ENCODE measurements around the gene ABTB2.
A peak's percentile ranks its signal among the peaks of the same experiment; 100 is the strongest.

ABTB2 gene

DNA sequence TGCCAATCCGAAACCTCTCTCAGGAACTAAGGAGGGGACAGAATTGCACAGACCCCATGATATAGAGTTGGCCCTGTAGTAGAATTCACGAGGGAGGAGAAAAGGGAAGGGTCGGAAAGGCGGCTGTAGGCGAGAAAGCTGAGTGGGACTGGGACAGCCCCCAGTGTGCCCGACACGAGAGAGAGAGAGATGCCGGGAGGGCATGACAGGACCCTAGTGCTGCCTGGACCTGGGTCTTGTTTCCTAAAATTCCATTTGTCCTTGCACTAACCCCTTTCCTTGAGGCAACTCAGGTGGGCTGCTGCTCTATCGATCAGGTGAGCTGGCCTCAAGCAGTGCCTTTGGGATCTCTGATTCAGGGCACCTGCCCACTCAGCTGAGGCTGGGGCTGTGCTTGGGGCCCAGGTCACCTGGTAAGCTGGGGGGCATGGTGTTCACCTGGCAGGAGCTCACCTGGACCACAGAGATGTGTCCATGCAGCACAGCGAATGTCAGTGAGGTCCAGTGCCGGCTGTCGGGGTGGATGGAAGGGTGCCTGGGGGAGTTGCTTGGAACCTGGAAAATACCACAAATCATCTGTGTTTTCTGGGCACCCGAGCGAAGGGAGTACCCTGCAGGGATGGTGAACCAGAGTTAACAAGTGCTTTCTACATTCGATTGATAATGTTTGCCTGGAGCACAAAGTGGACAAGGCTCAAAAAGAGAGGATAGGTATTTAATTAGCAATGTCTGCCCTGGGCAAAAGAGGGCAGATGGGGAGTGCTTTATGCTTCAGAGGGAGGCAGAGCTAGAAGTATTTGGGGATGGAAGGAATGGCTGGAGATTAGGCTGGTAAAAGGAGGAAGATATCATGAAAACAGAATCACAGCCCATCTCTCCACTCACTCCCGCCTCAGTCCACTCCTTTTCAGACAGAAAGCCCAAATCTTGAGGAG is 190.7 kb downstream of the ABTB2 start:
- no peak for DNase-seq (ENCODE audit: low spot score)

DNA sequence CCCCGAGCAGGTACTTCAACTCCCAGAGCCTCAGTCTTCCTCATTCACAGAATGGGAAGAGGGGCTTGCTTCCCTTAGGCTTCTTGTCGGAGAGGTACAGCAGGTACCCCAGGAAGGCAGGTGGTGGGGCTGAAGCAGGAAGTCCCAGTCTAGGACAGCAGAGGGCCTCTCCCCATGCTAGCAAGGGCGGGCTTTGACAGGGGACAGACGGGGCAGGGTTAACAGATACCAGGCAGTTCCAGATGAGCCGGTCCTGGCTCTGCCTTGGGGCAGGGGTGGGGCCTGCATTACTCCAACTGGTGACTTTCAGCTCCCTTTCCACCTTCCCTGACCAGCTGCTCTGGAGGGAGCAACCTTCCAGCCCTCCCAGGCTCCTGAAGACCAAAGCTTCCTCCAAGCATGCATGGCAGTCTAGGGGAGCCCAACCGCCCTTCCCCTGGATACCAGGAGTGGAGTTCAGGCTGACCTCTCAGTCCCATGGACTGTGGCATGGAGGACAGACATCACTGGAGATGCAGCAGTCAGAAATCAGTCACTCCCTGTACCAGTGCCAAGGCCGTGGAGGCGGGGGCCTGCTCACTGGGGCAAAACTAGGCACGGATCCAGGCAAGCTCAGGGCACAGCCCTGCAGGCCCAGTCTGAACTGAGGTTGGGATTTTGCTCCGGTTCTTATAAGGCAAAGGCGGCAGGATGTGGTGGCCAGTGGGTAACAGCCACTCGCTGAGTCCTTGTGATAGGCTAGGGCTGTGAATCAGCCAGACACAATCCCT is 191.8 kb downstream of the ABTB2 start:
- no peak for DNase-seq (ENCODE audit: low spot score)

DNA sequence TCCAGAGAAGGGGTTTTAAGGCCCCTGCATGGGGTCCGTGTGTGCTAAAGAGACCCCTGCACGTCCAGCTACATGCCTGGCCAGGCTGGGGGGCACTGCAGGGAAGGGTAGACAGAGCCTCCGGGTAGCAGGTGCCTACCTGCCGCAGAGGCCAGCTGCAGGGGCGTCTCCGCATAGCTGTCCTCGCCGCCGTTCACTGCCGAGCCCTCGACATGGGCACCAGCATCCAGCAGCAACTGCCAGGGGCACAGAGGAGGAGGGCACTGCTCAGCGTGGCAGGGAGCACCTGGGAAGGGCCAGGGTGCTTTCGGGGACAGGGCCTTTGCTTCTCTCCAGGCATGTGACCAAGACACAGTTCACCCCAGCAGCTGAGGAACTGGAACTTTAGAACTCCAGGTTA is 192.7 kb downstream of the ABTB2 start:
- DNase-seq (ENCODE audit: low spot score), result no peak

DNA sequence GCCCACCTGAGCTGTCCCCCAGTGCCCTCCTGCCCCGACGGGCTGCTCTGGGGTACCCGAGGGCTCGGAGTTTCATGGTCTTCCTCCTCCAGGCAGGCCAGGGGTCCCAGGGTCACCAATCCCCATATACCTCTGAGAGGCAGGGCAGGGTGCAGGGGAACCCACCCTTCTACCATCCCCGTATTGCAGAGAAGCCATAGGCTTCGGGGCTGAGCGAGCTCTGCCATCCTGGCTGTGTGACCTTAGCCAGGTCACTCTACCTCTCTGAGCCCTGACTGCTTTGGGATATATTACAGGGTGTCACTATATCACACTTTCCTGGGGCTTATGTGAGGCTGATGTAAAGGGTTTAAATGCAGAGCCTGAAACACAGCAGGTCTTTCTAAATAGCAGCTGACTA is 195.0 kb downstream of the ABTB2 start:
- DNase-seq (ENCODE audit: low spot score), result no peak

DNA sequence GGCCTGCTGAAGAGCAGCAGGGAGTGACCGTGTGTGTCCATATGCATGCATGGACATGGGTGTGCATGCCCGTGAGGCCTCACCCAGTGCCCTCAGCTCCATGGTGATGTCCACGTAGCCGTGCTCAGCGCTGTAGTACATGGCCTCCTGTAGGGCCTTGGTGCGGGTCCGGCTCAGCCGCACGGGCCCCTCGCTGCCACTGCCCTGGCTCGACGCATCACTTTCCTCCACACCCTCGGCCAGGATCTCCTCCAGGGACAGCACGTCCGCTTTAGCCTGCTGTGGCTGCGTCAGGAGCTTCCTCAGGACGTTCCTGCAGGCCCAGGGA is 195.4 kb downstream of the ABTB2 start:
- DNase-seq (ENCODE audit: low spot score), result no peak

DNA sequence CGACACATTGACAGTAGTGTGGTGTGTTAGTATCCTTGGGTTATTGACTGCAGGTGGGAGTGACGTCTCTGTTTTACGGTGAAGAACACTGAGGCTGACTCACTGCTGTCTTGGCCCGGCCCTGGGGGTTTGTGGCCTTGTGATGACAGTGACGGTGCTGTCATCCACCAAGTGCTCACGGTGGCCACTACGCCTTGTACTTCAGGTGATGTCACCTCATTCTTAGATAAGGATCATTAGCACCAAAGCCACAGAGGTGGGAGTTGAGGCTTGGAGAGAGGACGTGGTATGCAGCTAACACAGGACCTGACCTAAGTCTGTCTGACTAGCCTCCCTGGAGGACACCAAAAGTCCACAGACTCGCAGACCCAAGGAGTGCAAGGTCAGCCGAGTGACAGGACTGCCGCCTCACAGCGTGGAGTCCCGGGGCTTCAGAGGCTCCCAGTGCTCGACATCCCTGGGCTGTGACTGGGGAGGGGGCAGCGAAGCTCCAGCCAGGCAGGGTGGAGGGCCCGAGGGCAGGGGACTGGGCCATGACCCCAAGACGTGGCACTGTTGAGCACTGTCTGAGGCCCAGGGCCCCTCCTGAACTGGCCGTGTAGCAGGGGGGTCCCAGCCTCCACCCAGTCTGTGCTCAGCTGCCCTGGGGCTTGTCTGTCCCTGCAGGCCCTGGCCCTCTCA is 195.9 kb downstream of the ABTB2 start:
- DNase-seq (ENCODE audit: low spot score), result no peak

DNA sequence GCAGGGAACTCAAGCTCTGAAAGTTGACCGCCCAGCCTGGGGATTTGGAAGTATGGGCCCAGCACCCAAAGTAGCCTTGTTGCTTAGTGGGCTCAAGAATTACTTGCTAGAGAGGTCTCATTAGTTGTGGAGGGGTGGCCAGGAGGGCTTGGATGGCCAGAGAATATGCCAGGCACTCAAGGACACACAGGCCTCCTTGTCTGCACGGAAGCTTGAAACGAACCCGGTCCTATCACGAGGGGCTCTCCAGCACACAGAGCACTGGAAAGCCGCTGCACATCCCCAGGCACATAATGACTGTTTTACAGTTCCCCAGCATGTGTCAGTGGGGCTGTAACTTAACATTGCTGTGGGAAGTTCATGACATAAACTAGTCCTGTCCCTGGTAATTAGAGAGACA is 196.4 kb downstream of the ABTB2 start:
- no peak for DNase-seq (ENCODE audit: low spot score)

DNA sequence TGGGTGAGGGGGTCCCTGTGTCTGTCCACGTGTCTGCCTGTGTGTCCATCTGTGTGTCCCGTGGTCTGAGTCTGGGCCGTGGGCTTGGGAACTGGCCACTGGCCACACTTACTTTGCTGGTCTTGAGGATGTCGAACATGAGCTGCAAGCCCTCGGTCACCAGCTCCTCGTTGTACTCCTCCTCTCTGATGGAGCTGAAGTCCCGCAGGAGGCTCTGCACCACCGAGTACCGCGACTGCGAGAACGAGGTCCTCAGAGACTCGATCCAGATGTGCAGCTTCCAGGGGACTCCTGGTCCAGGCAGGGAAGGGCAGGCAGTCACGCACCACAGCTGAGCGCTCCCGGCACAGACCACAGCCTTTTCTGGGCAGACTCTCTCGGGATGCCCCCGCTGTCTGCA is 197.0 kb downstream of the ABTB2 start:
- no peak for DNase-seq (ENCODE audit: low spot score)

DNA sequence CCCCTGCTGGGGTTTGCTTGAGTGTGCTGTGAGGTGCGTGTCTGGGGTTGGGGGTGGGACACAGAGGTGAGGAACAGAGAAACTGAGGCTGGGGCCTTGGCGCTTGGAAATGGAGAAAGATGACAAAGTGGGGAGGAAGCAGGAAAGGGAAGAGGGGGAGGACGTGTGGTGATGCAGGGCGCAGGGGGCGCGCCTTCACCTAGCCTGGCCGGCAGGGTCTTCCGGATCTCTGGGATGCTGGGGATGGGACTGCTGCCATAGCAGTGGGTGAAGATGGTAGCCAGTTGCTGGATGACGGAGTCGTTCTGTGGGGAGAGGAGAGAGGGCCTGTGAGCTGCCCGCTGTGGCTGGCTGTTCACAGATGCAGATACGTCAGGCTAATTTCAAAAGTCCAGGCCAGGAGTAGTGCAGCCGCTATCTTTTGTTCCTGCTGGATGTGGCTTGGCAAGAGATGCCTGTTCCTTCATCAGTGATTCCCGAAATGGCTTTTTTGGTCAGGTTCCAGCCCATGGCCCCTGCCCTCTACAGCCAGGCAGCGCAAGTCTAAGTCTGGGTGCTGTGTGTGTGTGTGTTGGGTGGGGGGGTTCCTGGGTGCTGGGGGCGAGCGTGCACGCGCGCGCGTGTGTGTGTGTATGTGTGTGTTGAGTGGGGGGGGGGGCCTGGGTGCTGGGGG is 197.6 kb downstream of the ABTB2 start:
- no peak for DNase-seq (ENCODE audit: low spot score)

DNA sequence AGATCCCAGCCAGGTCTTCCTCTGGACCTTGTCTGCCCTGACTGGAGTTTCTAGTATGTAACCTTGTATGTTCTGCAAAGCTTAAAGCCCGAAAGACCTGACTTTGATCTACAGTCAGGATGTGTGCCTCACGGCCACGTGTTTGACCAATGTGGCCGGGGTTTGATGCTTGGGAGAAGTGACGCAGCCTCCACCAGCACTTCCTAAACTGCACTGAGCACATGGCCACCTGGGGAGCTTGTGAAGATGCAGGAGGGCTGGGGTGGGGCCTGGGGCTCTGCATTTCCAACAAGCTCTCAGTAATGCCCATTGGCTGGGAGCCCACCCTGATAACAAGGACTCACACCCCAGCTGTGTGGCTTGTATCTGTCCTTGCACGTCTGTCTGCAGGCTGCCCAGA is 199.1 kb downstream of the ABTB2 start:
- no peak for DNase-seq (ENCODE audit: low spot score)

DNA sequence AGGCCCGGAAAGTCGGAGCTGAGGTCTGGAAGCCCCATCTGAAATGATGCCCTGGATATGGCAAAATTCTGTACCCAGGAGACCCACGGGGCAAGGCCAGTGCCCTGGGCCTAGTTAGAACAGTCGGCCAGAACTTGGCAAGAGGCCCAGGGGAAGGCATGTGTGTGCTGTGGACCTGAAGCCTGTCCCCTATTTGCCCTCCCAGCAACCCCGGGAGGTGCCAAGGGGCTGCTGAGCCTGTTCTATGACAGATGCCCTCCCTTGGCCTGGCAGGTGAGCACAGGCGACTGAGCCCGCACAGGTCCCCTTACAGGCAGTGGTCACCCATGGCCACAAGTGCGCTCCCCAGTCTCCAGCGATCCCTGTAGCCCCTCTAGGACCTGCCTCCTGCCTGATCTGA is 200.6 kb downstream of the ABTB2 start:
- no peak for DNase-seq (ENCODE audit: low spot score)

DNA sequence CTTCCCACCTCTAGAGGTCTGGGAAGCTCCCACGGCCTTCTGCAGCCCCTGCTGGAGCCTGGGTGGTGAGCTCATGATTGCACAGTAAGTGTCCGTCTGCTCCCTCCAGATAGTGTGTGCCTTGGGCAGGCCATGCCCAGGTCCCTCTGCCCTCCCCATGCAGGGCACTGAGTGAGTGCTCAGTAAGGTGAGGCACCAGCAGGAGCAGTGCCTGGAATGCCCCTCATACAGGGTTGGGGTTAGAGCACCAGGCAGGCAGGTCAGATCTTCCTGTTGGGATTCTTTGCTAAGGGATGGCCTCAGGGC is 202.1 kb downstream of the ABTB2 start:
- no peak for DNase-seq (ENCODE audit: low spot score)

DNA sequence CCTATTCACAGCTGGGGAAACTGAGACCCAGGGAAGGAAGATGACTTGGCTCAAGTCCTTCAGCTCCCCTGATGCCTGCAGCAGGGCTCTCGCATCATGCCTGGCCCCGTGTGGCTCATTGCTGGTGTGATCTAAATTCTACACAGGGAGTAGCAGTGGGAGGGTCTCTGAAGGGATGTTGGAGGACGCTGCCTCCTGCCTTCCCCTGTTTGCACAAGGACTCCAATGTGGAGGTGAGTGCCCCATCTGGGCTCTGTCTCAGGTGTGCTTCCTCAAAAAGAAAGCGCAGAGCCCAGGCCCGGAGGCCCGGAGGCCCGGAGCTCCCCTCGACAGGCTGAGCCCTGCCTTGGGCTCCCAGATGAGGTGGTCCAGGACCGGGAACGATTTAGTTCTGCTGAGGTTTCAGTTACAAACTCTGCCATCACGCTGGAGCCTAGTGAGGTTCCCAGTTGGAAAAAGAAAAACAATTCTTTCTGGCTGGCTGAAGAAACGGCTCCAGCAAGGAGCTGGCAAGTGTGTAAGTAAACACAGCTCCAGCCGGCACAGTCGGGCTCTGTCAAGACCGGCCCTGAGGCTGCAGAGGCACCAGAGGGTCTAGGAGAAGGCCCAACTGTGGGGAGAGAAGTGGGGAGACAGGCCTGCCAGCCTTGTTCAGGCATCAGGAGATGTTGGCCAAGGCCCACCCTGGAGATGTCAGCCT is 202.6 kb downstream of the ABTB2 start:
- DNase-seq (ENCODE audit: low spot score), result no peak

DNA sequence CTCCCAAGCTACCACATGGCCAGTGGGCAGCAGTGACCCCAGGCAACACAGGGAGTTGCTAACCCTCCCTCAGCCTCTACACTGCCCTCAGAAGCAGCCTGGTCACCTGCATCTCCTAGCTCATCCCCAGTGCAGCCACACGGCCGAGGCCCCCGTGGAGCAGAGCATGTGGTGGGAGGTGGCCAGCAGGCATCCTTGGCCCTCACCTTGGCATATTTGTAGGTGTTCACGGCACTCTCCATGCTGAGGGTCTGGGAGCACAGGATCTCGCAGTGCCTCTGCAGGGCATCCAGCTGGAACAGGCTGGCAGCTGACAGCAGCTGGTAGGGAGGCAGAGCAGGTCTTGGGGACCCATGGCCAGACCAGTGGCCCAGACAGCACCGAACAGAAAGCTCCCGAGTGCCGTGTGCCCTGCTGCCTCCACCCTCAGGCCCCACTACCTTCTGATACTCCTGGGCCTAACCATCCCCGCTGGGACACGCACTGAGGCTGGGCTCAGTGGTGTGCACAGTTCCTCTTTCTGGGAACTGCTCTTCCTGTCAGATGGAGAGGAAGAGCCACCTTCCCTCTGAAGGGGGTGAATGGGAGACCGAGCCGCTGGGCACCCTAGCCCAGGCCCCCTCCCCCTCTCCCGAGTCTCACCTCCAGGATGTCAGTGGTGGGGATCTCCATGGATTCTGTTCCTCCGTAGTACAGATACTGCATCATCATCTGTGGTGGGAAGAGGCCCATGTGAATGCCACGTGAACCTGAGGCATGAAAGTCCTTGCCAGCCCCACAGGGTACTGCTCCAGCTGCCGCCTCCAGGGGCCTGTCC is 203.5 kb downstream of the ABTB2 start:
- peak; percentile 82 for DNase-seq (ENCODE audit: low spot score)

DNA sequence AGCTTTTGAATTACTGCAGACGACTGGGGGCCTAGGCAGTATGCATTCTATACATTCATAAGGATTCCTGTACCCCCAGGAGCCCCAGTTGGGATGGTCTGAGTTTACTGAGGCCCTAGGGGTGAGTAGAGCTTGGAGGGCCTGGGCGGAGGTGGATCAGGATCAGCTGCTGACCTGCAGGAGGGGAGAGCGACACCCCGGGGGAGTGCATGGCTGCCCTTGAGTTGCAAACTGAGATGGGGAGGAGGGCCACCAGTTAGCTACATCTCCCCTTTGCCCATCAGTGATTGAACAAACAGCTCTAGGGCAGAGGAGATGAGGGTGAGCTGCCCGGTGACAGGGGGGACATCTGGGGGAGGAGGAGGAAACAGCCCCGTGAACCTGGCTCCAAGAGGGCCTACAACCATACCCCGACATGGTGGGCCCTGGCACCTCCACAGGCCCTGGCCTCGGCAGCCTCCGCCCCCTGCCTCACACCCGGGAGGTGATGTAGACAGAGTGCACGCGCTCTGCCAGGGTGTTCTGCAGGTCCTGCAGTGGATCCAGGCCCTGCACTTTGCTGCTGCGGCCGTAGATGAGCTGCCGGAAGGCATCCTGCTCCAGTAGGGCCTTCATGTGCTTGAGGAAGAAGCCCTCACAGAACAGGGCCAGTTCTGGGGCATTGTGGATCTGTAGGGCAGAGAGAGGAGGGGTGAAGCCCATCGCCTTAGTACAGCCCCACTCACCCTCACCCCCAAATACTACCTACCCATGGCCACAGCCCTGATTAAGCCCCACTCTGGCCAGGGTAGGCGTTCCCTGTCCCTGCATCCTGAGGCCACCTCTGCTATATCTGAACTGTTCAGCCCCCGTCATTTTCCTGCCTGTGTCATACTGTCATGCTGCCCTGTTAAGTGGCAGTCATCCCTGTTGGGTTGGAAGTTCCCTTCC is 205.6 kb downstream of the ABTB2 start:
- no peak for DNase-seq (ENCODE audit: low spot score)

DNA sequence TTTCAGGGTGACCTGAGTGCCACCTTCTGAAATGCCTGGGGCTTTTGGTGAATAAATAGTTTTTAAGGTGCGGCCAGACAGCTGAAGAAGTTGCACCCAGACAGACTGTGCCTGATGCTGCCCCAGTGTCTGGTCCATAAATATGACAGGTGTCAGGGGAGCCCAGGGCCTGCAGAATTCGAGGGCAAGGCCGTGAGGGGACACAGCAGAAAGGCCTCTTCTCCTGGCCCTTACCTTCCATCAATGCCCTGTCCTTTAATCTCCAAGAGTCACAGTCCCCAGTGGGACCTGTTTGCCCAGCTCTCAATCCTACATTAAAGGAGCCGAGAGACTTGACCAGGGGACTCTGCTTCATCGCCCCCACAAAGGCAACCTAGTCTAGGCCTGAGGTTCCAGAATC is 206.6 kb downstream of the ABTB2 start:
- no peak for DNase-seq (ENCODE audit: low spot score)

DNA sequence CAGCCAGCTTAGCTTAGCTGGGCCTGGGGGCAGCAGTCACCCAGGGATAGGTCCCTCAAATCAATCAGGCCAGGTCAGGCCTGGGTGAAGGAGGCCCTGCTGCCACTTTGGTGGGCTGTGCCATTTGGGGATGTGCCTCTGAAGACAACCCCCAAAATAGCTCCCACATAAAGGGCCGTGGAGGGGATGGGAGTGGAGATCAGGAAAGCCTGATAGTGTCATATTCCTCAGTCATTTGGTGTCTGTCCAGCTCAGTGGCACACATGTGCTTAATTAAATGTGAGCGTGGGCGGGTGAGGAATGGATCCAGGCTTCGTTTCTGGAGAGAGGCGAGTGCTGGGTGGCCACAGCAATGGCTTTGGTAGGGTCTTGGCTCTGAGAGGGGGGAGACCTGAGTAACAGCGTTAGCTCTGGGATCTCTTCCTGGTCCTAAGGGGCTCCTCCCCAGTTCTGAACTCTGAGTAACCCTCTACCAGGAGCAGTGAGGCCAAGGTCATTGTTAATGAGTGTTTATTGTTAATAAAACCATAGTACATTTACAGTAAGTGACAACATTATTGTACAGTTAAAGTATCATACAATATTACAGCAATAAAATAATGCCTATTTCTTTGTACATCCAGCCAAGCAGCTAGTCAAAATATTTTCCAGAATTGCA is 207.2 kb downstream of the ABTB2 start:
- no peak for DNase-seq (ENCODE audit: low spot score)

DNA sequence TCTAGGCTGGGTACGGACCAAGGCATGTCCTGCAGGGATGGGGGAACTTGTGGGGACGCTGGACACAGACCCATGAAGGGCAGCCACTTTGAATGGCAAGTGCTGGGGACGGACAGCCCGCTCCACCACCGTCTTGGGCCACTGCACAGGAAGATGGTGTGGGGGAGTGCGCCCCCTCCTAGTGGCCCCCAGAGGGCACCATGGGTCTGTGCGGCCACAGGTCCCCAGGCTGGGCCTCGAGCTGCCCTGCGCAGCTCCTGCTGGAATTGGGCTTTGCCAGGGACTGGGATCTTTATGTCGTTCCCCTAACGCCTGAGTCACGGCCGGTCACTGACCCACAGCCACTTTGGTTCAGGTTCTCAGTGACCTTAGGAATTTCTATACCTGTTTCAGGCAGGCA is 208.0 kb downstream of the ABTB2 start:
- DNase-seq (ENCODE audit: low spot score), result no peak

DNA sequence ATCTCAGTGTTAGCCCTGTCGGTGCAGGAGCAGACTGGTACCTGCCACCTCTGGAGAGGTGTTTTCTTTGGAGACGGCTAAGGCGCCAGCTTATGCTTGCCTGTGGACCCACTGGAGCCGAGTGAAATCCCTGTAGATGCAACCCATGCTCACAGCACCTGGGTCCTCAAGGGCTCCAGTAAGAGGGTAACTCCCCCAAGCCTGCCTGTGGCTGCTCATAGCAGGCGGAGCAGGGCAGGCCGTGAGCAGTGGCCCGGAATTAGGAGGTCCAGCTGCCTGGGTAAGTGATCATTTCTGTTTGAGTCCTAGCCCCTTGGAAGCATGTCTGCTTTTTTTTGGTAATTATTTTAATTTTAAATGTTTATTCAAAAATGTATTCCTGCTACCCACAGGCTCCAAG is 208.5 kb downstream of the ABTB2 start:
- DNase-seq (ENCODE audit: low spot score), result no peak
